ENCODE results near the gene POU6F2. TPM values are rescaled to one million over a fixed set of nuclear protein-coding genes. Genes with fewer than 3 reads are reported as not detected.

Gene POU6F2
- total RNA-seq, 1 experiment from 2014 or later: not detected

GRCh38 chr7:39099146-39099545, 121.4 kb downstream of the POU6F2 start:
- intact Hi-C loops (cut with micrococcal nuclease; ENCODE audit: unreplicated experiment): no loop called here
- H3K4me1 ChIP-seq (ENCODE audit: insufficient read depth, low read length, poor library complexity, severe bottlenecking): no peaks in the 10 kb centered on the region
- no TSS peak for BruUV-seq (replicated peaks)
- H3K4me3 ChIP-seq (ENCODE audit: low read depth, low read length, poor library complexity, severe bottlenecking): no peak overlapping the region
- DNase-seq (ENCODE audit: low spot score): no peak
- TF ChIP-seq EZH2 (IDR thresholded peaks at IDR 0.05; ENCODE audit: borderline replicate concordance, low read depth, low read length, poor library complexity, severe bottlenecking) (no peak), CTCF (conservative IDR thresholded peaks at IDR 0.05; ENCODE audit: low read depth, low read length) (no peak)
- peaks cover 9% of the 10 kb centered on the region for H3K27me3 ChIP-seq (replicated peaks; ENCODE audit: insufficient read depth, low read depth, low read length, poor library complexity)
- ChIA-PET POLR2A (ENCODE audit: low non-redundant PET) (no interaction called here), CTCF (no interaction called here)
- no peaks in the 10 kb centered on the region for H3K9me3 ChIP-seq (ENCODE audit: low read depth, low read length, poor library complexity, severe bottlenecking)
- no peaks in the 10 kb centered on the region for H3K36me3 ChIP-seq (ENCODE audit: insufficient read depth, low read length, poor library complexity, severe bottlenecking)
- H3K27ac ChIP-seq (ENCODE audit: low read depth, low read length, poor library complexity, severe bottlenecking): no peak overlapping the region

GRCh38 chr7:39100270-39100669, 122.6 kb downstream of the POU6F2 start:
- TF ChIP-seq CTCF (conservative IDR thresholded peaks at IDR 0.05; ENCODE audit: low read depth, low read length) (no peak), EZH2 (IDR thresholded peaks at IDR 0.05; ENCODE audit: borderline replicate concordance, low read depth, low read length, poor library complexity, severe bottlenecking) (no peak)
- BruUV-seq (replicated peaks): no TSS peak
- H3K27me3 ChIP-seq (replicated peaks; ENCODE audit: insufficient read depth, low read depth, low read length, poor library complexity): peaks cover 9% of the 10 kb centered on the region
- no peak for DNase-seq (ENCODE audit: low spot score)
- no peaks in the 10 kb centered on the region for H3K9me3 ChIP-seq (ENCODE audit: low read depth, low read length, poor library complexity, severe bottlenecking)
- ChIA-PET POLR2A (ENCODE audit: low non-redundant PET) (no interaction called here), CTCF (no interaction called here)
- intact Hi-C loops (cut with micrococcal nuclease; ENCODE audit: unreplicated experiment): no loop called here
- no peak overlapping the region for H3K27ac ChIP-seq (ENCODE audit: low read depth, low read length, poor library complexity, severe bottlenecking)
- no peaks in the 10 kb centered on the region for H3K36me3 ChIP-seq (ENCODE audit: insufficient read depth, low read length, poor library complexity, severe bottlenecking)
- no peaks in the 10 kb centered on the region for H3K4me1 ChIP-seq (ENCODE audit: insufficient read depth, low read length, poor library complexity, severe bottlenecking)
- H3K4me3 ChIP-seq (ENCODE audit: low read depth, low read length, poor library complexity, severe bottlenecking): no peak overlapping the region

GRCh38 chr7:39102234-39102633, 124.5 kb downstream of the POU6F2 start:
- Histone ChIP-seq H3K27me3 (replicated peaks; ENCODE audit: insufficient read depth, low read depth, low read length, poor library complexity) (peaks cover 6% of the 10 kb centered on the region), H3K27ac (ENCODE audit: low read depth, low read length, poor library complexity, severe bottlenecking) (no peak overlapping the region), H3K9me3 (ENCODE audit: low read depth, low read length, poor library complexity, severe bottlenecking) (no peaks in the 10 kb centered on the region), H3K36me3 (ENCODE audit: insufficient read depth, low read length, poor library complexity, severe bottlenecking) (no peaks in the 10 kb centered on the region), H3K4me3 (ENCODE audit: low read depth, low read length, poor library complexity, severe bottlenecking) (no peak overlapping the region), H3K4me1 (ENCODE audit: insufficient read depth, low read length, poor library complexity, severe bottlenecking) (no peaks in the 10 kb centered on the region)
- intact Hi-C loops (cut with micrococcal nuclease; ENCODE audit: unreplicated experiment): no loop called here
- no peak for TF ChIP-seq EZH2 (IDR thresholded peaks at IDR 0.05; ENCODE audit: borderline replicate concordance, low read depth, low read length, poor library complexity, severe bottlenecking)
- TF ChIP-seq CTCF (conservative IDR thresholded peaks at IDR 0.05; ENCODE audit: low read depth, low read length): no peak
- BruUV-seq (replicated peaks): no TSS peak
- no peak for DNase-seq (ENCODE audit: low spot score)
- CTCF ChIA-PET: no interaction called here
- POLR2A ChIA-PET (ENCODE audit: low non-redundant PET): no interaction called here

All from A673 (cell line).